ENCODE data around the gene UGT3A1.

UGT3A1 gene

GRCh38 chr5:36013182-36013581 lies 22.0 kb upstream of the UGT3A1 start:
- ChIA-PET CTCF (no interaction called here), POLR2A (no interaction called here)
- TF ChIP-seq CTCF (IDR thresholded peaks at IDR 0.05; ENCODE audit: control extremely low read depth, extremely low read depth, low read depth, missing control alignments) = no peak
- DNase-seq (ENCODE audit: extremely low spot score) = no peak

GRCh38 chr5:36009698-36010097 lies 18.5 kb upstream of the UGT3A1 start:
- no peak for DNase-seq (ENCODE audit: extremely low spot score)
- ChIA-PET CTCF (no interaction called here), POLR2A (no interaction called here)
- no peak for TF ChIP-seq CTCF (IDR thresholded peaks at IDR 0.05; ENCODE audit: control extremely low read depth, extremely low read depth, low read depth, missing control alignments)

GRCh38 chr5:36007366-36007765 lies 16.2 kb upstream of the UGT3A1 start:
- ChIA-PET POLR2A (no interaction called here), CTCF (no interaction called here)
- no peak for TF ChIP-seq CTCF (IDR thresholded peaks at IDR 0.05; ENCODE audit: control extremely low read depth, extremely low read depth, low read depth, missing control alignments)
- no peak for DNase-seq (ENCODE audit: extremely low spot score)

GRCh38 chr5:36006163-36006562 lies 15.0 kb upstream of the UGT3A1 start:
- POLR2A ChIA-PET = no interaction called here
- no peak for DNase-seq (ENCODE audit: extremely low spot score)
- TF ChIP-seq CTCF (IDR thresholded peaks at IDR 0.05; ENCODE audit: control extremely low read depth, extremely low read depth, low read depth, missing control alignments) = no peak
- CTCF ChIA-PET = no interaction called here

GRCh38 chr5:36001032-36001431 lies 9.8 kb upstream of the UGT3A1 start:
- POLR2A ChIA-PET = no interaction called here

GRCh38 chr5:35999547-35999946 lies 8.4 kb upstream of the UGT3A1 start:
- no peak for DNase-seq (ENCODE audit: extremely low spot score)
- CTCF ChIA-PET = interaction anchor here (1.2 kb wide), 1 partner anchor 69 kb away, joined by 4 read pairs; no protein-coding TSS in a partner anchor
- POLR2A ChIA-PET = no interaction called here
- no peak for TF ChIP-seq CTCF (IDR thresholded peaks at IDR 0.05; ENCODE audit: control extremely low read depth, extremely low read depth, low read depth, missing control alignments)

More at GRCh38 chr5:36001032-36001431, 9.8 kb upstream of the UGT3A1 start:
- CTCF ChIA-PET = no interaction called here
- no peak for TF ChIP-seq CTCF (IDR thresholded peaks at IDR 0.05; ENCODE audit: control extremely low read depth, extremely low read depth, low read depth, missing control alignments)
- DNase-seq (ENCODE audit: extremely low spot score) = no peak

- TF ChIP-seq CTCF (IDR thresholded peaks at IDR 0.05; ENCODE audit: control extremely low read depth, extremely low read depth, low read depth, missing control alignments) = no peak
- ChIA-PET CTCF (no interaction called here), POLR2A (no interaction called here)
- no peak for DNase-seq (ENCODE audit: extremely low spot score)
Measured at GRCh38 chr5:35996076-35996475, 4.9 kb upstream of the UGT3A1 start.
